Measurements from ENCODE around the gene PURB. TPM values are rescaled to one million over a fixed set of nuclear protein-coding genes. Genes with fewer than 3 reads are reported as not detected.

Gene PURB
- total RNA-seq, 3 donors from 2014 or later (not counting 1 experiment from before 2014, with no cell fraction given): 28.5 to 36.0 (median 33.7) TPM

GRCh38 chr7:44894888-44895580, 9.7 kb upstream of the PURB start:
- no peak overlapping the region for H3K27ac Mint-ChIP-seq
- WGBS (ENCODE audit: insufficient coverage): 92% methylated on average over 4 of the region's 4 CpGs
- TF ChIP-seq, protein P1, sequence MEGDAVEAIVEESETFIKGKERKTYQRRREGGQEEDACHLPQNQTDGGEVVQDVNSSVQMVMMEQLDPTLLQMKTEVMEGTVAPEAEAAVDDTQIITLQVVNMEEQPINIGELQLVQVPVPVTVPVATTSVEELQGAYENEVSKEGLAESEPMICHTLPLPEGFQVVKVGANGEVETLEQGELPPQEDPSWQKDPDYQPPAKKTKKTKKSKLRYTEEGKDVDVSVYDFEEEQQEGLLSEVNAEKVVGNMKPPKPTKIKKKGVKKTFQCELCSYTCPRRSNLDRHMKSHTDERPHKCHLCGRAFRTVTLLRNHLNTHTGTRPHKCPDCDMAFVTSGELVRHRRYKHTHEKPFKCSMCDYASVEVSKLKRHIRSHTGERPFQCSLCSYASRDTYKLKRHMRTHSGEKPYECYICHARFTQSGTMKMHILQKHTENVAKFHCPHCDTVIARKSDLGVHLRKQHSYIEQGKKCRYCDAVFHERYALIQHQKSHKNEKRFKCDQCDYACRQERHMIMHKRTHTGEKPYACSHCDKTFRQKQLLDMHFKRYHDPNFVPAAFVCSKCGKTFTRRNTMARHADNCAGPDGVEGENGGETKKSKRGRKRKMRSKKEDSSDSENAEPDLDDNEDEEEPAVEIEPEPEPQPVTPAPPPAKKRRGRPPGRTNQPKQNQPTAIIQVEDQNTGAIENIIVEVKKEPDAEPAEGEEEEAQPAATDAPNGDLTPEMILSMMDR (IDR thresholded peaks at IDR 0.05): no peak
- no peak overlapping the region for H3K27ac ChIP-seq (ENCODE audit: low read length)
- H3K36me3 Mint-ChIP-seq: no peaks in the 10 kb centered on the region
- H3K27me3 Mint-ChIP-seq (ENCODE audit: low read depth in 2 of 2): no peaks in the 10 kb centered on the region
- no peaks in the 10 kb centered on the region for H3K9me3 Mint-ChIP-seq
- H3K27me3 ChIP-seq (ENCODE audit: control insufficient read depth, insufficient read depth, low read length): no peaks in the 10 kb centered on the region
- intact Hi-C loops (cut with micrococcal nuclease): no loop called here
- no peak for ATAC-seq
- H3K36me3 ChIP-seq (ENCODE audit: control insufficient read depth, insufficient read depth, low read length): no peaks in the 10 kb centered on the region
- no peaks in the 10 kb centered on the region for H3K9me3 ChIP-seq (ENCODE audit: control insufficient read depth, insufficient read depth, low read length)
- DNase-seq: no peak
- peaks cover 12 to 18% of the 10 kb centered on the region in 2 donors for H3K4me1 Mint-ChIP-seq
- H3K4me1 ChIP-seq (ENCODE audit: control insufficient read depth, insufficient read depth, low read length): peaks cover 21% of the 10 kb centered on the region
- H3K4me3 ChIP-seq (ENCODE audit: low read length): no peak overlapping the region
- no peak overlapping the region for H3K4me3 Mint-ChIP-seq

DNA sequence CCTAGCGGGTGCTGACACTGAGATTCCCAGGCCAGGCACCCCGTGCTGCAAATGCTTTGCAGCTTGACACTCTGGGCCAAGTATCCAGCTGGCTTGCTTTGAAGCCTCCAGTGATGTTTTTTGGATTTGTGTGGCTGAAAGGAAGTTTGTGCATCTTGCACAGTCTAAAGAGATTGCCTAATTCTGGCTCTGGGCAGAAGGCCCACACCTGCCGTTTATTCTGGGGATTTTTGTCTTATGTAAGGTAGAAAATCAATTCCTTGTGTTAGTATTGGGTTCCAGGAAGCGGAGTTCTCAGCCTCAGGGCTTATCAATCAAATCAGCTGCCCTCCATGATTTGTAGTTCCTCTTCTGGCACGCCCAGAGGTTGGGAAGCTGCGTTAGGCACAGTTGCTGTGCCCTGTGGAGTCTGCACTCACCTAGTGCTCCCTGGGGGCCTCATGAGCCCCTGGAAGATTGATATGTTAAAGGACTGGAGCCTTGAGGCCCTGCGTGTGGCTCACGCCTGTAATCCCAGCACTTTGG, 8.4 kb upstream of the PURB start:
- Mint-ChIP-seq H3K27ac (no peak overlapping the region), H3K9me3 (no peaks in the 10 kb centered on the region), H3K36me3 (no peaks in the 10 kb centered on the region), H3K27me3 (ENCODE audit: low read depth in 2 of 2) (no peaks in the 10 kb centered on the region), H3K4me1 (peaks cover 12 to 18% of the 10 kb centered on the region in 2 donors), H3K4me3 (peak overlapping the region; percentile 13)
- Histone ChIP-seq H3K4me1 (ENCODE audit: control insufficient read depth, insufficient read depth, low read length) (peaks cover 21% of the 10 kb centered on the region), H3K4me3 (ENCODE audit: low read length) (no peak overlapping the region), H3K9me3 (ENCODE audit: control insufficient read depth, insufficient read depth, low read length) (no peaks in the 10 kb centered on the region), H3K27me3 (ENCODE audit: control insufficient read depth, insufficient read depth, low read length) (no peaks in the 10 kb centered on the region), H3K27ac (ENCODE audit: low read length) (no peak overlapping the region), H3K36me3 (ENCODE audit: control insufficient read depth, insufficient read depth, low read length) (no peaks in the 10 kb centered on the region)
- 82% methylated on average over 8 of the region's 8 CpGs for WGBS (ENCODE audit: insufficient coverage)
- intact Hi-C loops (cut with micrococcal nuclease): no loop called here
- TF ChIP-seq, protein P1 (IDR thresholded peaks at IDR 0.05): no peak
- ATAC-seq (no peak), DNase-seq (no peak)

- WGBS (ENCODE audit: insufficient coverage): 92% methylated on average over 1 of the region's 1 CpG
- intact Hi-C loops (cut with micrococcal nuclease): no loop called here
- H3K27ac ChIP-seq (ENCODE audit: low read length): peak overlapping the region; percentile 70
Observed at GRCh38 chr7:44891791-44892190, 6.5 kb upstream of the PURB start.

More at GRCh38 chr7:44891791-44892190, 6.5 kb upstream of the PURB start:
- peak overlapping the region; percentile 49 for H3K4me3 Mint-ChIP-seq
- DNase-seq: no peak
- peaks cover 12 to 18% of the 10 kb centered on the region in 2 donors for H3K4me1 Mint-ChIP-seq
- Histone ChIP-seq H3K9me3 (ENCODE audit: control insufficient read depth, insufficient read depth, low read length) (no peaks in the 10 kb centered on the region), H3K27me3 (ENCODE audit: control insufficient read depth, insufficient read depth, low read length) (no peaks in the 10 kb centered on the region), H3K36me3 (ENCODE audit: control insufficient read depth, insufficient read depth, low read length) (no peaks in the 10 kb centered on the region), H3K4me1 (ENCODE audit: control insufficient read depth, insufficient read depth, low read length) (peaks cover 21% of the 10 kb centered on the region), H3K4me3 (ENCODE audit: low read length) (no peak overlapping the region)
- peak overlapping the region; percentile 81 to 95 for H3K27ac Mint-ChIP-seq
- H3K27me3 Mint-ChIP-seq (ENCODE audit: low read depth in 2 of 2): no peaks in the 10 kb centered on the region
- H3K36me3 Mint-ChIP-seq: no peaks in the 10 kb centered on the region
- TF ChIP-seq, protein P1 (IDR thresholded peaks at IDR 0.05): no peak
- no peak for ATAC-seq
- H3K9me3 Mint-ChIP-seq: no peaks in the 10 kb centered on the region

Data from natural killer cell (primary cell).